HepG2 (cell line): ENCODE data around the gene NBPF3. TPM values are rescaled to one million over a fixed set of nuclear protein-coding genes. Genes with fewer than 3 reads are reported as not detected.

Source experiments
- BCLAF1 ChIP-seq: fragments of 450-650 bp; IDR thresholded peaks from 2 replicates; pipeline ENCODE4 v1.6.1; 2017; ENCODE audit warnings: mild to moderate bottlenecking
- CTCF ChIP-seq: sonication (generic); formaldehyde crosslinking; IDR thresholded peaks from 2 replicates; pipeline ENCODE4 v1.5.0; 2020; ENCODE audit warnings: mild to moderate bottlenecking, missing genetic modification reagents, moderate library complexity
- ETV5 ChIP-seq: IDR thresholded peaks from 2 replicates; pipeline ENCODE4 v1.6.1; 2018; ENCODE audit warnings: missing biosample characterization, missing genetic modification reagents, inconsistent platforms, borderline replicate concordance
- FOXJ3 ChIP-seq: sonication (generic); formaldehyde crosslinking; IDR thresholded peaks from 2 replicates; pipeline ENCODE4 v1.4.0; 2020; ENCODE audit warnings: missing genetic modification reagents, mild to moderate bottlenecking, borderline replicate concordance
- GRHL1 ChIP-seq: sonication (generic); formaldehyde crosslinking; conservative IDR thresholded peaks from 2 replicates; pipeline ENCODE4 v1.8.0; 2022; ENCODE audit warnings: missing genetic modification reagents
- RBM39 ChIP-seq: fragments of 200-400 bp; formaldehyde crosslinking; IDR thresholded peaks from one replicate; pipeline ENCODE4 v1.6.1; 2018; ENCODE audit warnings: antibody characterized with exemption, mild to moderate bottlenecking, low read depth, low read length; ENCODE audit not compliant: poor library complexity, severe bottlenecking
- STAG1 ChIP-seq: sonication (generic); formaldehyde crosslinking; IDR thresholded peaks from 2 replicates; pipeline ENCODE4 v1.4.0; 2020; ENCODE audit warnings: missing genetic modification reagents
- TEAD3 ChIP-seq: optimal IDR thresholded peaks from 2 replicates; pipeline ENCODE3; 2016; ENCODE audit warnings: borderline replicate concordance
- TOE1 ChIP-seq: sonication (generic); formaldehyde crosslinking; IDR thresholded peaks from 2 replicates; pipeline ENCODE4 v1.4.0; 2020; ENCODE audit warnings: mild to moderate bottlenecking, missing genetic modification reagents
- TRIM24 ChIP-seq: sonication (generic); formaldehyde crosslinking; IDR thresholded peaks from 2 replicates; pipeline ENCODE4 v1.8.0; 2022; ENCODE audit warnings: mild to moderate bottlenecking, missing genetic modification reagents
- ZNF256 ChIP-seq: sonication (generic); formaldehyde crosslinking; conservative IDR thresholded peaks from 2 replicates; pipeline ENCODE4 v1.4.0; 2020; ENCODE audit warnings: missing genetic modification reagents
- ZNF33B ChIP-seq: sonication (generic); formaldehyde crosslinking; IDR thresholded peaks from 2 replicates; pipeline ENCODE4 v1.5.1; 2020; ENCODE audit warnings: mild to moderate bottlenecking, missing genetic modification reagents
- ZNF574 ChIP-seq: sonication (generic); formaldehyde crosslinking; IDR thresholded peaks from 2 replicates; pipeline ENCODE4 v1.4.0; 2020; ENCODE audit warnings: missing genetic modification reagents
- ZNF816 ChIP-seq: sonication (generic); formaldehyde crosslinking; IDR thresholded peaks from 2 replicates; pipeline ENCODE4 v1.8.0; 2022; ENCODE audit warnings: missing genetic modification reagents, mild to moderate bottlenecking, borderline replicate concordance
- polyA plus RNA-seq, 8 experiments: library from polyadenylated mRNA; depleted of rRNA in 3 of 8; stranded (reverse) in 7 of 8; unstranded in 1 of 8; fragments of >200 nt; fragmentation: Illumina TruSeq in 4 of 8; extraction: Trizol in 4 of 8; gene quantifications; 2 replicates each; pipeline versions ENCODE4 v1.2.1 to v1.2.3, GENCODE V29; 2011 to 2016; ENCODE audit warnings: low read depth in 4 of 8, missing spikeins in 1 of 8, mixed read lengths in 1 of 8; ENCODE audit not compliant: insufficient read depth in 1 of 8
- total RNA-seq, 5 experiments: library from RNA; depleted of rRNA; stranded (reverse); fragments of >200 nt; fragmentation: Illumina TruSeq; extraction: Trizol; gene quantifications; 2 replicates each; pipeline ENCODE4 v1.2.3, GENCODE V29; 2016; ENCODE audit warnings: low read depth in 1 of 5
- TF ChIP-seq, protein P1 (sequence below): sonication (generic); formaldehyde crosslinking; IDR thresholded peaks from 2 replicates; pipeline ENCODE4 v1.8.0; 2022; ENCODE audit warnings: mild to moderate bottlenecking, missing genetic modification reagents
- TF ChIP-seq, protein P2 (sequence below): IDR thresholded peaks from 2 replicates; pipeline ENCODE4 v1.6.1; 2016; ENCODE audit warnings: missing compliant biosample characterization, missing genetic modification reagents, borderline replicate concordance

The NBPF3 gene
- total and polyA plus RNA-seq, 2 of the 13 experiments (the other 11 are each of a cell fraction or from before 2014, with no cell fraction given): 3.5 to 4.9 TPM

DNA sequence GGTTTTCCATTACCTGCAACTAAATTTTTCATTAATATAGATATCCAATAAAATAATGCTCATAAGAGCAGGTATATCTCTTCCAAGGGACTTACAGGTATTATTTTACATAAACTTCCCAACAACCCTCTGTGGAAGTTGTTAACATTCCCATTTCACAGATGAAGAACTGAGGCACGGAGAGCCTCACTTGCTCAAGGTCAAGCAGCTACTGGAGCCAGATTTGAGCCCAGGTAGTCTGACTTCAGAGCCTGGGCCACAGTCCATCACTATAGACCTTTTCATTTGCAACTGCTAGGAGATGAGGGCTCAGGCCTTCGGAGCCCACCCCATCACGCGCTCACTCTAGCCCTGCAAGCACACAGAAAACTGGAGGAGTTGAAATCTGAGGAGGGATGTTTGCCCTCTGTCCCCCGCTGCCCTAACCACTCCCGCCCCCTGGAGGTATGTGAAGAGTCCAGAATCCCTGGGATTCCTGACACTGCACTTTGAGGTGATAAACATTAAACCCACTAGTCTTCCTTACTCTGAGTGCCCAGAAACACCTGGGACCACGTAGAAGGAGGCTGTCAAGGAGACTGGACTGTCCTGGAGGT is 57.6 kb downstream of the NBPF3 start (continued):
- peak; percentile 49 for TF ChIP-seq STAG1 (CRISPR knock-in tag)
- TF ChIP-seq GRHL1: no peak
- TF ChIP-seq, protein P1, sequence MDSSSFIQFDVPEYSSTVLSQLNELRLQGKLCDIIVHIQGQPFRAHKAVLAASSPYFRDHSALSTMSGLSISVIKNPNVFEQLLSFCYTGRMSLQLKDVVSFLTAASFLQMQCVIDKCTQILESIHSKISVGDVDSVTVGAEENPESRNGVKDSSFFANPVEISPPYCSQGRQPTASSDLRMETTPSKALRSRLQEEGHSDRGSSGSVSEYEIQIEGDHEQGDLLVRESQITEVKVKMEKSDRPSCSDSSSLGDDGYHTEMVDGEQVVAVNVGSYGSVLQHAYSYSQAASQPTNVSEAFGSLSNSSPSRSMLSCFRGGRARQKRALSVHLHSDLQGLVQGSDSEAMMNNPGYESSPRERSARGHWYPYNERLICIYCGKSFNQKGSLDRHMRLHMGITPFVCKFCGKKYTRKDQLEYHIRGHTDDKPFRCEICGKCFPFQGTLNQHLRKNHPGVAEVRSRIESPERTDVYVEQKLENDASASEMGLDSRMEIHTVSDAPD (CRISPR knock-in tag): no peak
- no peak for TF ChIP-seq BCLAF1
- no peak for TF ChIP-seq FOXJ3 (CRISPR knock-in tag)
- TF ChIP-seq ETV5 (CRISPR knock-in tag): no peak
- peak; percentile 64 for TF ChIP-seq CTCF (CRISPR knock-in tag)
- TF ChIP-seq TOE1 (CRISPR knock-in tag): no peak
- no peak for TF ChIP-seq TRIM24 (CRISPR knock-in tag)
- TF ChIP-seq TEAD3 (CRISPR knock-in tag): peak; percentile 73
- no peak for TF ChIP-seq ZNF574
- no peak for TF ChIP-seq ZNF33B (CRISPR knock-in tag)
- TF ChIP-seq, protein P2, sequence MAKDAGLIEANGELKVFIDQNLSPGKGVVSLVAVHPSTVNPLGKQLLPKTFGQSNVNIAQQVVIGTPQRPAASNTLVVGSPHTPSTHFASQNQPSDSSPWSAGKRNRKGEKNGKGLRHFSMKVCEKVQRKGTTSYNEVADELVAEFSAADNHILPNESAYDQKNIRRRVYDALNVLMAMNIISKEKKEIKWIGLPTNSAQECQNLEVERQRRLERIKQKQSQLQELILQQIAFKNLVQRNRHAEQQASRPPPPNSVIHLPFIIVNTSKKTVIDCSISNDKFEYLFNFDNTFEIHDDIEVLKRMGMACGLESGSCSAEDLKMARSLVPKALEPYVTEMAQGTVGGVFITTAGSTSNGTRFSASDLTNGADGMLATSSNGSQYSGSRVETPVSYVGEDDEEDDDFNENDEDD (CRISPR knock-in tag): no peak
- no peak for TF ChIP-seq RBM39
- no peak for TF ChIP-seq ZNF256 (CRISPR knock-in tag)
- no peak for TF ChIP-seq ZNF816 (CRISPR knock-in tag)
